GOT3 (cell line): ENCODE data around the gene CAMK2G.

Experiments
- DNase-seq: peaks from one replicate; lab custom pipeline; 2025; ENCODE audit warnings: mixed read lengths; lab: John Stamatoyannopoulos, UW

The CAMK2G gene

GRCh38 chr10:73879296-73880173 is 5.2 kb upstream of the CAMK2G start:
- peak; percentile 32 for DNase-seq

DNA sequence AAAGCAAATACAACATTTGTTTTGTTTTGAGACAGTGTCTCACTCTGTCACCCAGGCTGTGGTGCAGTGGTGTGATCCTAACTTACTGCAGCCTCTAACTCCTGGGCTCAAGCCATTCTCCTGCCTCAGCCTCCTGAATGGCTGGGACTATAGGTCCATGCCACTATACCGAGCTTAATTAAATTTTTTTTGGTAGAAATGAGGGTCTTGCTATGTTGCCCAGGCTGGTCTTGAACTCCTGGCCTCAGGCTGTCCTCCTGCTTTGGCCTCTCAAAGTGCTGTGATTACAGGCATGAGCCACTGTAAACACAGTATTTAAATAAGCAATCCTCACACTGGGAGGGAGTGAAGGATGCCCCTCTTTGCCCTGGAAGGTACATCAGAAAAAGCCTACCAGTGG is 4.0 kb upstream of the CAMK2G start:
- DNase-seq: no peak

- DNase-seq: no peak
Measured at GRCh38 chr10:73877533-73878160, 3.3 kb upstream of the CAMK2G start.

- no peak for DNase-seq
Measured at GRCh38 chr10:73876971-73877370, 2.6 kb upstream of the CAMK2G start.

GRCh38 chr10:73876566-73876965 is 2.2 kb upstream of the CAMK2G start:
- no peak for DNase-seq

DNA sequence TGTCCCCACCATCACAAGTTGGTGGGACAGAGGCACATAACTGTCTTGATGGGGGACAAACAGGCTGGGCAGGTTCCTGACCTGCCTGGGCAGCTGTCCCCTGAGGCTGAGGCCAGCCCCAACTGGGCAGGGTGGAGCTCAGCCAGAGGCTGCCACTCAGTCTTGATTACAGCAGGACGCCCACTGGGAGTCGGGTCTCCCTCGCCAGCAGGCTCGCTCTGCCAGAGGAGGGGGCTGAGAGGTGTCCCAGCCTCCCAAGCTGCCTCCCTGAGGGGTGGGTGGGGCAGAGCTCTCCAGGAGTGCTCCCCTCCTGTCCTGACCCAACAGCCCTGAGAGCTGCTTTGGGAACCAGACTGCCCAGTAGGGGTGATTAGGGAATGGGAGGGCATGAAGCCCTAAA is 1.8 kb upstream of the CAMK2G start:
- no peak for DNase-seq

- no peak for DNase-seq
Measured at GRCh38 chr10:73875139-73875475, 752 bp upstream of the CAMK2G start.

DNA sequence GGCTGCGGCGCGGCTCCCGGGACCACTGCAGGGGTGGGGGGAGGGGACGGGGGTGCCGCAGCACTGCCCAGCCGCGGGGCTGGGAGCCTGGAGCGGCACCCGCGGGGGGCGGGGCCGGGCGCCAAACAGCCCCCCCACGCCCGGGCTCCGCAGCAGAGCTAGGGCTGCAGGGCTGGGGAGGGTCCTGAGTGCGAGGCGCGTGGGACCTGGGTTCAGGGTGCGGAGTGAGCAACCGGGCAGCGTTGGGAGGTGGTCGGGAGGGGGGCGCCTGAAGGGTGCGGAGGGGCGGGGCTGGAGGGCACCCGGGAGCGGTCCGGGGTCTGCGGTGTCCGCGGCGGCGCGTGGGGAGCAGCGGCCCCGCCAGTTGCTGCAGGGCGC is 528 bp downstream of the CAMK2G start:
- DNase-seq: no peak

DNA sequence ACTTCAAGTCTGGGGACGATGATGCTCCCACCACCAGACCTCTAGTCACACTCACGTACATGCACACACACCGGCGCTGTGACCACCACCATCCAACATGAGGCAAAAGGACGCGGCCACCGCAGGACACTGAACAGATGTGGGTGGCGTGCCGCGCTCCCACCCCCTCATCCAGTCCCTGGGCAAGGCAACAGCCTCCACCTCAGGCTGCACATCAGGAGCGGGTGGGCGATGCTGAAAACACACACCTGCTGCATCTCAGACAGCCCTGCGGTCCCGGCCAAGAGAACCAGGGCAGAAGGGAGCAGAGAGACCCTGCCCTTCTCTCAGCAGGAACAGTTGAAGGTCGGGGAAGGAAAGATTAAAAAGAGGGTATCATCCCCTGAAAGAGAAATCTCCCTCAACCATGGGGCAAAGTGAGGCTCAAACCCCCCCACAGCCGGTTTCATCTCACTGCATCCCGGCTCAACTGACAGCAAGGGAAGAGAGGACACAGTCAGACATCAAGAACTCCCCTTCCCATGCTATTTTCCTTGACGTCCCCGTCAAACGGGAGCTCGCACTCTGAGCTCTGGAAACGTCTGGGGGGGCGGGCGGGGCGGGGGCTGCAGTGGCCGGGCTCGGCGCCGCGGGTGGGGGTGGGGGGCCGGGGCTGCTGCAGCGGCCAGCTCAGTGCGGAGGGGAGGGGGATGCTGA is 1.1 kb downstream of the CAMK2G start:
- no peak for DNase-seq

GRCh38 chr10:73872190-73872710 is 2.1 kb downstream of the CAMK2G start:
- DNase-seq: no peak

DNA sequence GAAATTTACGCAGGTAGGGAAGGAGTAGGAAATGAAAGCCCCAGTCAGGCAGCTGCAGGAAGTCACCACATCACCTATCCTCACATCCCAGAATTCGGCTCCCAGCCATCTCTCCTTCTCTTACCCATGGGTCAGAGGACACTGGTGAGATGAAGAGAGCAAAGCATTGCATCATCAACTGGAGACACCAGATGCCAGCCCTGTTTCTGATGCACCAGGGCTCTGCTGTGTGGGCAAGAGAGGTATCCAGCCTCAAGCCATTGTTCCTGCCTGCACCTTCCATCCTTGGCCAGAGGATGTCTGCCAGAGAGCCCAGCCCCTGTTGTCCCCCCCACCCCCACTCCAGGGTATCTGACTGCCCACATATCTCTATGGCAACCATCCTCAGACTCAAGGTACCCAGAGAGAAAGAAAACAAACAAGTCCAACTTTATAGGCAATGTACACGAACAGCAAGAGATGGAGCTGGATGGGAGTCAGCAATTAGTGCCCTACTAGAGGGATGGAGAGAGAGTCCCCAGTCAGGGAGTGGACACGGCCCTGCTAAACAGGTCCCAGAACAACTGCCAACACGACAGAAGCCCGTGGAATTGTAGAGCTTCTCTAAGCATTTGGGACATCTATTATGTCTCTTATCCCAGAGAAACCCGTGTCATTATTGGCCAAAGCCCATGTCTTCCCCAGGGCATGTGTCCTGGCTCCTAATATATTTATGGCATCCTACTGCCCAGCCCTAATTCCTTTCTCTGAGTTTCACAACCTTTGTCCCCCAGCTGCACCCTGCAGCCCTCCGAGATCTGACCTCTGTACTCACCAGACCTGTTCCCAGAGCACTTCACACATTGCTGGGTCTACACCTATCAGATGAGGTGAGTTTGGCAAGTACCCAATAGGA is 2.8 kb downstream of the CAMK2G start:
- DNase-seq: no peak

DNA sequence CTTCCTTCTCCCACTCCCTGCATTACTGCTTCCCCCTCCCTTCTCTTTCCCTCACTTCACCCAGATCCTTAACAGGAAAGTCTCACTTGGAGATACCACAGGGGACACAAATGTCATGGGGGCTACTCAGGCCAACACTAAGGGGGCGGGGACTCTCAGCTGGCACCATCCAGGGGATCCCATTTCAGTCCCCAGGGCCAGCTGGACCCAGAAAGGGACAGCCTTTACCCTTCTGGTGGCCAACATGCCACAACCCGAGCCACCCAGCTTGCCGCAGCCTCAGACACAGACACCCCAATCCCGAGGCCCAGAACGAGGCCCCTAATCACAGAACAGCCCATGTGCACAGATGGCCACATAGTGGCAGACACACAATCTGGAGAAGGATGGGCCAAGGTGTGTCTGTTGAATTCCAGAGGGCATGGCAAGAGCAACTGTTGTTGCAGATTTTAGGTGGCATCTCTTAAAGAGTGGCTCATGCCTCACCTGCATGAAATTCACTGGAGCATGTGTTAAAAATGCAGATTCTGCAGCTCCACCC is 5.6 kb downstream of the CAMK2G start:
- DNase-seq: no peak

- no peak for DNase-seq
Measured at GRCh38 chr10:73867871-73868631, 6.3 kb downstream of the CAMK2G start.

DNA sequence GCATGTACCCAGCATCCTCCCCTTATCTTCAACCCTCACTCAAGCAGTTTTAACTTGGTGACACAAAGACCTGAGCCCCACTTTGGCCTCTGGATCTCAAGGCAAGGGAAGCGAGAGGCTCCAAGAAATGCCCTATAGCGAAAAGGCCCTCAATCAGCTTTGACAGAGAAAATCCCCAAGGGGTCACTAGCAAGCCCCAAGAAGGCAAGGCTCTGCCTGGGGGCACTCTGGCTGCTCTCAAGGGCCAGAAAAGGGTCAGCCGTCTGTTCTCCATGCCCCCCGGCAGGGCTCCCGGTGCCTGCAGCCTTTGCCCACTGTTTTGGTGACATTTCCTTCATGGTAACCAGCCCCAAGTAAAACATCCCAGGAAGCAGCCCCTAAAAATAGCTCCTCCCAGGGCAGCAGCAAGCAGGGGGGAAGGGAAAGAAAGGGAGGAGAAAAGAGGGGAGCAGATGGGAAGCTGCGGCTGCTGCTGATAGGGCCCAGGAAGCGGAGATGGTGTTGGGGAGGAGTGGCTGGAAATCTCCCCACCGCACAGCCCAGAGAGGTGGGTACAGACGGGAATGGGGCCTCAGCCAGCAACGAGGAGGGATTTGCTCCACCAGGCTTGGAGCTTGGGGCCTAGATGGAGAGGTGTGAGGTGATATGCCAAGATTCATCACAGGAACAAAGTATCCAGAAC is 7.1 kb downstream of the CAMK2G start:
- DNase-seq: no peak

GRCh38 chr10:73866621-73867020 is 7.7 kb downstream of the CAMK2G start:
- DNase-seq: no peak

DNA sequence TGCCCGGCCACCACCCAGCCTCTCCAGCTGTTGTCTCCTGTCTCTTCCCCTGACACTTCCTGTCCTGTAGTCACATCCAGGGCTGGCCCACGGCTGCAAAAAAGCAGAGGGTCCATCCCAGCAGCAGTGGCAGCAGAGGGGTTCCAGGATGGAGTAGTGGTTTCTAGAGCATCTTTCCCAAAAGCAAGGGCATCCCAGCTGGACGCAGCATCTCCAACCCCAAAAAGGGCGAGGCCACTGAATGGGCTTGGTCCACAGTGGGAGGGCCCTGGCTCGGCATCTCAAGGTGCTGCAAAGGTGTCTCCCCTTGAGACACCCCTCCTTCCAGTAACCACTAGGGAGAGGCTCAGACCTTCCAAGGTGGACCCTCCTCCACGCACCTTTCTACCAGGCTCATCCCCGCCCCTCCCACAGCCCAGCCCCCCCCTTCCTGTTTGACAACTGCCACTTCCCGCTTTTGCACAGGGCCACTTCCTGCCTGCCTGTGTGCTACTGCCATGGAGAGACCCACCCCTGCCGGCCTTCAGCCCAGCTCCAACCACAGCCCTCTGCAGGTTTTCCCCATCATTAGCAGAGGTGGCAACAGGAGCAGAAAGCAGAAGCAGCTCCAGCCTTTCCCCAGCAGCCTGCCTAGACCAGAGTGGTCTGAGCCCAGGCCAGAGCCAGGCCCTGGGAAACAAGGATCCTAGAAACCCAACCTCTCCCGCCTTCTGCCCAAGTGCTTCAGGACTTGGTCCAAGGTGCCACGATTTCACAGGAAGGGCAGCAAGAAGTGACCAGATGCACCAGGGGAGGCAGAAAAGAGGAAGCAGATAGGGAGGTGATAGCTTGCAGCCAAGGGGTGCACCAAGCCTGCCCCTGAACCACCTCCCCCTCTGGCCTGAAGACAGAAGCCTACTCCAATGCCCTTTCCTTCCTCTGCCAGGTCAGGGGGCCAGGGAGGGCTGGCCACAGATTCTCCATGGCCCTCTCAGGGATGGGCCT is 8.6 kb downstream of the CAMK2G start:
- DNase-seq: no peak

GRCh38 chr10:73865107-73865458 is 9.3 kb downstream of the CAMK2G start:
- DNase-seq: no peak

- DNase-seq: no peak
Measured at GRCh38 chr10:73864229-73864628, 10.1 kb downstream of the CAMK2G start.
